Measurements from ENCODE around the gene IAH1.

Gene IAH1

DNA sequence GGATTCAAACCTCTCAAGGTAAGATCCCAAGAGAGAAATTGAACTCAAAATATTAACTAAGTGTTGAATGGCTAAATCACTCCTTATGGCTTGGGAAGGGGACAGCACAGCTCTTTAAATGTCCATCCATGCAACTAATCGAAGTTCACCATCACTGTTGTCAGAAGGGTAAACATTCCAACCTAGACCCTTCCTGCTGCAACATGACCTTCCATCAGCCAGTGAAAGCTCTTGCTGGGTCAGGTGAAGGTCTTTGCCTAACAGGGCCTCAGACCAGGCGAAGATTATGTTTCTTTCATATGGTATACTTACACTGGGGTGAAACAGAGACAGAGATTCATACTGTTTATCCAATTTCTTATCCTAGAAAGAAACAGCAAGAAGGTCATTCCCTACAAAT is 16.4 kb downstream of the IAH1 start:
- no peak for TF ChIP-seq CREB1 (IDR thresholded peaks at IDR 0.05; ENCODE audit: low read depth)
- no peak for TF ChIP-seq TEAD4 (IDR thresholded peaks at IDR 0.05)
- no peak for TF ChIP-seq CEBPB (IDR thresholded peaks at IDR 0.05)
- no peak for TF ChIP-seq ZBTB7A (IDR thresholded peaks at IDR 0.05; ENCODE audit: low read depth)
- TF ChIP-seq EGR1 (IDR thresholded peaks at IDR 0.05) = no peak
- no peak for TF ChIP-seq NFIC (IDR thresholded peaks at IDR 0.05)
- no peak for TF ChIP-seq EP300 (IDR thresholded peaks at IDR 0.05; ENCODE audit: borderline replicate concordance)
- TF ChIP-seq, protein P1, sequence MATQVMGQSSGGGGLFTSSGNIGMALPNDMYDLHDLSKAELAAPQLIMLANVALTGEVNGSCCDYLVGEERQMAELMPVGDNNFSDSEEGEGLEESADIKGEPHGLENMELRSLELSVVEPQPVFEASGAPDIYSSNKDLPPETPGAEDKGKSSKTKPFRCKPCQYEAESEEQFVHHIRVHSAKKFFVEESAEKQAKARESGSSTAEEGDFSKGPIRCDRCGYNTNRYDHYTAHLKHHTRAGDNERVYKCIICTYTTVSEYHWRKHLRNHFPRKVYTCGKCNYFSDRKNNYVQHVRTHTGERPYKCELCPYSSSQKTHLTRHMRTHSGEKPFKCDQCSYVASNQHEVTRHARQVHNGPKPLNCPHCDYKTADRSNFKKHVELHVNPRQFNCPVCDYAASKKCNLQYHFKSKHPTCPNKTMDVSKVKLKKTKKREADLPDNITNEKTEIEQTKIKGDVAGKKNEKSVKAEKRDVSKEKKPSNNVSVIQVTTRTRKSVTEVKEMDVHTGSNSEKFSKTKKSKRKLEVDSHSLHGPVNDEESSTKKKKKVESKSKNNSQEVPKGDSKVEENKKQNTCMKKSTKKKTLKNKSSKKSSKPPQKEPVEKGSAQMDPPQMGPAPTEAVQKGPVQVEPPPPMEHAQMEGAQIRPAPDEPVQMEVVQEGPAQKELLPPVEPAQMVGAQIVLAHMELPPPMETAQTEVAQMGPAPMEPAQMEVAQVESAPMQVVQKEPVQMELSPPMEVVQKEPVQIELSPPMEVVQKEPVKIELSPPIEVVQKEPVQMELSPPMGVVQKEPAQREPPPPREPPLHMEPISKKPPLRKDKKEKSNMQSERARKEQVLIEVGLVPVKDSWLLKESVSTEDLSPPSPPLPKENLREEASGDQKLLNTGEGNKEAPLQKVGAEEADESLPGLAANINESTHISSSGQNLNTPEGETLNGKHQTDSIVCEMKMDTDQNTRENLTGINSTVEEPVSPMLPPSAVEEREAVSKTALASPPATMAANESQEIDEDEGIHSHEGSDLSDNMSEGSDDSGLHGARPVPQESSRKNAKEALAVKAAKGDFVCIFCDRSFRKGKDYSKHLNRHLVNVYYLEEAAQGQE (IDR thresholded peaks at IDR 0.05; ENCODE audit: low read depth) = no peak
- TF ChIP-seq, protein P2, sequence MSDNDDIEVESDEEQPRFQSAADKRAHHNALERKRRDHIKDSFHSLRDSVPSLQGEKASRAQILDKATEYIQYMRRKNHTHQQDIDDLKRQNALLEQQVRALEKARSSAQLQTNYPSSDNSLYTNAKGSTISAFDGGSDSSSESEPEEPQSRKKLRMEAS (IDR thresholded peaks at IDR 0.05) = no peak
- TF ChIP-seq, protein P3, sequence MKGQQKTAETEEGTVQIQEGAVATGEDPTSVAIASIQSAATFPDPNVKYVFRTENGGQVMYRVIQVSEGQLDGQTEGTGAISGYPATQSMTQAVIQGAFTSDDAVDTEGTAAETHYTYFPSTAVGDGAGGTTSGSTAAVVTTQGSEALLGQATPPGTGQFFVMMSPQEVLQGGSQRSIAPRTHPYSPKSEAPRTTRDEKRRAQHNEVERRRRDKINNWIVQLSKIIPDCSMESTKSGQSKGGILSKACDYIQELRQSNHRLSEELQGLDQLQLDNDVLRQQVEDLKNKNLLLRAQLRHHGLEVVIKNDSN (IDR thresholded peaks at IDR 0.05) = no peak
- no peak for TF ChIP-seq YY1 (IDR thresholded peaks at IDR 0.05; ENCODE audit: low read depth)
- no peak for TF ChIP-seq TAF1 (IDR thresholded peaks at IDR 0.05; ENCODE audit: low read depth)
- no peak for TF ChIP-seq RAD21 (IDR thresholded peaks at IDR 0.05; ENCODE audit: low read depth)
- no peak for TF ChIP-seq FOXM1 (IDR thresholded peaks at IDR 0.05; ENCODE audit: borderline replicate concordance, low read depth)

DNA sequence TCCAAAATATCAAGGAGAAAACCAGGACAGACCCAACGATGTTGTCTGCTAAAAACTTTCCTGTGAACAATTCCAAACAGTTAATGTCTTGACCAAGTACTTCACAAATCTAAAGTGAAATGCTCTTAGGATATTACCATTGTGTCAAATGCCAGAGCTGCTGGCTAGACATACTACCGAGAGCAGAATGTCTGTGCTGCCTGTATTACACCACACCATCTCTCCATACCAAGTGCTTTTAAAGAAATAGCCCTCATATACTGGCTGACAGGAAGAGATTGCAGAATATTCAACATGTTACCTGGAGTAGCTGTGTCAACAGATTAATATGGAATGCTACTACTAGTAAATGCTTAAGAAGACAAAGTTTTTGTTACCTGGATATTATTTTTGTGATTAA is 18.6 kb downstream of the IAH1 start:
- TF ChIP-seq ZBTB7A (IDR thresholded peaks at IDR 0.05; ENCODE audit: low read depth) (no peak), RAD21 (IDR thresholded peaks at IDR 0.05; ENCODE audit: low read depth) (no peak), EP300 (IDR thresholded peaks at IDR 0.05; ENCODE audit: borderline replicate concordance) (no peak), NFIC (IDR thresholded peaks at IDR 0.05) (no peak), YY1 (IDR thresholded peaks at IDR 0.05; ENCODE audit: low read depth) (no peak), EGR1 (IDR thresholded peaks at IDR 0.05) (no peak), FOXM1 (IDR thresholded peaks at IDR 0.05; ENCODE audit: borderline replicate concordance, low read depth) (no peak)
- TF ChIP-seq, protein P1 (IDR thresholded peaks at IDR 0.05; ENCODE audit: low read depth) = no peak
- TF ChIP-seq, protein P3 (IDR thresholded peaks at IDR 0.05) = no peak

DNA sequence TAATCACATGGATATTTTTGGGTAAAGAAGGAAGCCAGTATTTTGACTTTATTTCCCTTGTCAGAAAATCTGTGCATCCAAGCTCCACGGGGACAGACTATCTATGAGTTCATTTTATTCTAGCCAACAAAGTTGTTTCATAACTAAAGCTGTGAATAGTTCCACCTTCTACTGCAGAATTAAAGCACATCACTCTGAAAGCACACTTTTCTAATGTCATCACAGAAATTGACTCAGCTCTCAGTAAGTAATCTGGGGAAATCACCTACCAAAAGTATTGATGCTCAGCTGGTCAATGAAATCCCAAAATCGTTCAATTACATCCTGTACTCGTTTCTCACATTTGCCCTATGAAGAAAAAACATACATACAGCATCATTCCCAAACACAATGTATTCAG is 19.1 kb downstream of the IAH1 start:
- no peak for TF ChIP-seq NFIC (IDR thresholded peaks at IDR 0.05)
- no peak for TF ChIP-seq FOXM1 (IDR thresholded peaks at IDR 0.05; ENCODE audit: borderline replicate concordance, low read depth)
- TF ChIP-seq CEBPB (IDR thresholded peaks at IDR 0.05) = no peak
- no peak for TF ChIP-seq TAF1 (IDR thresholded peaks at IDR 0.05; ENCODE audit: low read depth)
- TF ChIP-seq ZBTB7A (IDR thresholded peaks at IDR 0.05; ENCODE audit: low read depth) = no peak
- TF ChIP-seq, protein P2 (IDR thresholded peaks at IDR 0.05) = no peak
- no peak for TF ChIP-seq EGR1 (IDR thresholded peaks at IDR 0.05)
- no peak for TF ChIP-seq YY1 (IDR thresholded peaks at IDR 0.05; ENCODE audit: low read depth)
- TF ChIP-seq, protein P1 (IDR thresholded peaks at IDR 0.05; ENCODE audit: low read depth) = no peak
- TF ChIP-seq TEAD4 (IDR thresholded peaks at IDR 0.05) = no peak
- TF ChIP-seq TCF12 (IDR thresholded peaks at IDR 0.05; ENCODE audit: low read depth) = no peak
- TF ChIP-seq RAD21 (IDR thresholded peaks at IDR 0.05; ENCODE audit: low read depth) = no peak
- TF ChIP-seq, protein P3 (IDR thresholded peaks at IDR 0.05) = no peak
- no peak for TF ChIP-seq CREB1 (IDR thresholded peaks at IDR 0.05; ENCODE audit: low read depth)
- TF ChIP-seq EP300 (IDR thresholded peaks at IDR 0.05; ENCODE audit: borderline replicate concordance) = no peak

DNA sequence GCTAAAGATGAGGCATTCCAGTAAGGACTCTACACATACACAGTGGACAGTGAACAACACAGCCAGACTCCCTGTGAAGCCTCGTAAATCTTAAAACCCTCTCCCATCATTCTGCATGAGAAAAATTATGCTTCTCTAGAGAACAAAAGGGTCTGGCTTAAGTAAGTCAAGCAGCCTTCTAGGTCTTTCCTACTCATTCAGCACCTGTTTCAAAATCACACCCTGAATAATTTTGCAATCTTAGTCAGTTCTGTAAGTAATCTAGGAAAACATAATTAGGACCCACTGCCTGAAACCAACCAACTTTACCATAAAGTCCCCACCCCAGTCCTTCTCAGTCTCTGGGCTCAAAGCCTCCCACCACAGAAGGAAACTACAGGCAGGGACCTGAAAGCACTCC is 19.7 kb downstream of the IAH1 start:
- TF ChIP-seq RAD21 (IDR thresholded peaks at IDR 0.05; ENCODE audit: low read depth) = no peak
- TF ChIP-seq ZBTB7A (IDR thresholded peaks at IDR 0.05; ENCODE audit: low read depth) = no peak
- no peak for TF ChIP-seq CREB1 (IDR thresholded peaks at IDR 0.05; ENCODE audit: low read depth)
- TF ChIP-seq TEAD4 (IDR thresholded peaks at IDR 0.05) = no peak
- TF ChIP-seq NFIC (IDR thresholded peaks at IDR 0.05) = no peak
- TF ChIP-seq, protein P2 (IDR thresholded peaks at IDR 0.05) = no peak
- TF ChIP-seq TCF12 (IDR thresholded peaks at IDR 0.05; ENCODE audit: low read depth) = no peak
- TF ChIP-seq YY1 (IDR thresholded peaks at IDR 0.05; ENCODE audit: low read depth) = no peak
- no peak for TF ChIP-seq EP300 (IDR thresholded peaks at IDR 0.05; ENCODE audit: borderline replicate concordance)
- TF ChIP-seq, protein P3 (IDR thresholded peaks at IDR 0.05) = no peak
- no peak for TF ChIP-seq CEBPB (IDR thresholded peaks at IDR 0.05)
- no peak for TF ChIP-seq TAF1 (IDR thresholded peaks at IDR 0.05; ENCODE audit: low read depth)
- TF ChIP-seq, protein P1 (IDR thresholded peaks at IDR 0.05; ENCODE audit: low read depth) = no peak
- TF ChIP-seq EGR1 (IDR thresholded peaks at IDR 0.05) = no peak
- TF ChIP-seq FOXM1 (IDR thresholded peaks at IDR 0.05; ENCODE audit: borderline replicate concordance, low read depth) = no peak

All from Ishikawa (cell line).